ENCODE results near the gene EIF4EBP2.

Gene EIF4EBP2

GRCh38 chr10:70378122-70378521 lies 25.8 kb upstream of the EIF4EBP2 start:
- DNase-seq (ENCODE audit: low read depth in 2 of 2, low spot score in 1 of 2): no peak

- DNase-seq (ENCODE audit: low read depth in 2 of 2, low spot score in 1 of 2): no peak
Measured at GRCh38 chr10:70379581-70380176, 24.3 kb upstream of the EIF4EBP2 start.

GRCh38 chr10:70380350-70381135 lies 23.4 kb upstream of the EIF4EBP2 start:
- no peak for DNase-seq (ENCODE audit: low read depth in 2 of 2, low spot score in 1 of 2)

GRCh38 chr10:70381471-70382421 lies 22.2 kb upstream of the EIF4EBP2 start:
- no peak for DNase-seq (ENCODE audit: low read depth in 2 of 2, low spot score in 1 of 2)

- no peak for DNase-seq (ENCODE audit: low read depth in 2 of 2, low spot score in 1 of 2)
Measured at GRCh38 chr10:70391654-70392053, 12.3 kb upstream of the EIF4EBP2 start.

GRCh38 chr10:70396140-70396539 lies 7.8 kb upstream of the EIF4EBP2 start:
- no peak for DNase-seq (ENCODE audit: low read depth in 2 of 2, low spot score in 1 of 2)

- no peak for DNase-seq (ENCODE audit: low read depth in 2 of 2, low spot score in 1 of 2)
Measured at GRCh38 chr10:70399177-70399576, 4.8 kb upstream of the EIF4EBP2 start.

- no peak for DNase-seq (ENCODE audit: low read depth in 2 of 2, low spot score in 1 of 2)
Measured at GRCh38 chr10:70403483-70404035, 386 bp upstream of the EIF4EBP2 start.

- no peak for DNase-seq (ENCODE audit: low read depth in 2 of 2, low spot score in 1 of 2)
Measured at GRCh38 chr10:70404787-70405036, 767 bp downstream of the EIF4EBP2 start.

- DNase-seq (ENCODE audit: low read depth in 2 of 2, low spot score in 1 of 2): no peak
Measured at GRCh38 chr10:70405037-70405824, 1.3 kb downstream of the EIF4EBP2 start.

GRCh38 chr10:70409772-70410171 lies 5.8 kb downstream of the EIF4EBP2 start:
- DNase-seq (ENCODE audit: low read depth in 2 of 2, low spot score in 1 of 2): no peak

GRCh38 chr10:70410608-70411007 lies 6.7 kb downstream of the EIF4EBP2 start:
- no peak for DNase-seq (ENCODE audit: low read depth in 2 of 2, low spot score in 1 of 2)

- no peak for DNase-seq (ENCODE audit: low read depth in 2 of 2, low spot score in 1 of 2)
Measured at GRCh38 chr10:70412356-70412755, 8.4 kb downstream of the EIF4EBP2 start.

GRCh38 chr10:70417568-70417967 lies 13.6 kb downstream of the EIF4EBP2 start:
- DNase-seq (ENCODE audit: low read depth in 2 of 2, low spot score in 1 of 2): no peak

GRCh38 chr10:70418229-70418628 lies 14.3 kb downstream of the EIF4EBP2 start:
- no peak for DNase-seq (ENCODE audit: low read depth in 2 of 2, low spot score in 1 of 2)

- no peak for DNase-seq (ENCODE audit: low read depth in 2 of 2, low spot score in 1 of 2)
Measured at GRCh38 chr10:70418713-70419112, 14.8 kb downstream of the EIF4EBP2 start.

- no peak for DNase-seq (ENCODE audit: low read depth in 2 of 2, low spot score in 1 of 2)
Measured at GRCh38 chr10:70424320-70424719, 20.4 kb downstream of the EIF4EBP2 start.

- DNase-seq (ENCODE audit: low read depth in 2 of 2, low spot score in 1 of 2): no peak
Measured at GRCh38 chr10:70425096-70425495, 21.2 kb downstream of the EIF4EBP2 start.

GRCh38 chr10:70426823-70427222 lies 22.9 kb downstream of the EIF4EBP2 start:
- DNase-seq (ENCODE audit: low read depth in 2 of 2, low spot score in 1 of 2): no peak

- DNase-seq (ENCODE audit: low read depth in 2 of 2, low spot score in 1 of 2): no peak
Measured at GRCh38 chr10:70430493-70431445, 26.8 kb downstream of the EIF4EBP2 start.
